ENCODE data around the gene CD36.

DNA sequence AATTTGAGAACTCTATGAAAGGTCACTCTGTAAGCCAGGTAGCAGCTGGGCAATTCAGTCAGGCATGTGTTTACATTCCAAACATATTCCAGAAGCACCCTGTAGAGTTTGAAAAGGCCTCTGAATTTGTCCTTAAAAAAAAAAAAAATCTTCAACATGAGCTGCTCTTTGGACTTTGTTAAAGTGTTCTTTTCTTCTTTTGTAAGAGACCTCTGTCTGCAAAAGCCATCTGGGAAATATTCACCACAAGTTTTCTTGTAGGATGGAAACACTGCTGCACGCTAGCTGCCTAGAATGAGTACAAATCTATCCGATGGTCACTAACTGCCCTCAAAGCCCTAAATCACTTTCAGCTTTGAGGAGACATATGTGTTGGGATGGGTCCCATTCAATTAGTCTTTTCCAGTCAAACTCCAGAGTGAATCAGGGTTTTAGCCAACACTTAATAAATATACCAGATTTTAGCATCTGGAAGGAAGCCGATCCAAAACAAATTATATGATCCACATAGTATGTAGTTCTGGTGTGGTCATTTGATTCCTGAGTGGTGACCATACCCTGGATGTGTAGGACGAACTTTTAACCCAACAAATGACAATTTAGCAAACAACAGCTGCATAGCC, 85.9 kb downstream of the CD36 start:
- TF ChIP-seq, protein P1, sequence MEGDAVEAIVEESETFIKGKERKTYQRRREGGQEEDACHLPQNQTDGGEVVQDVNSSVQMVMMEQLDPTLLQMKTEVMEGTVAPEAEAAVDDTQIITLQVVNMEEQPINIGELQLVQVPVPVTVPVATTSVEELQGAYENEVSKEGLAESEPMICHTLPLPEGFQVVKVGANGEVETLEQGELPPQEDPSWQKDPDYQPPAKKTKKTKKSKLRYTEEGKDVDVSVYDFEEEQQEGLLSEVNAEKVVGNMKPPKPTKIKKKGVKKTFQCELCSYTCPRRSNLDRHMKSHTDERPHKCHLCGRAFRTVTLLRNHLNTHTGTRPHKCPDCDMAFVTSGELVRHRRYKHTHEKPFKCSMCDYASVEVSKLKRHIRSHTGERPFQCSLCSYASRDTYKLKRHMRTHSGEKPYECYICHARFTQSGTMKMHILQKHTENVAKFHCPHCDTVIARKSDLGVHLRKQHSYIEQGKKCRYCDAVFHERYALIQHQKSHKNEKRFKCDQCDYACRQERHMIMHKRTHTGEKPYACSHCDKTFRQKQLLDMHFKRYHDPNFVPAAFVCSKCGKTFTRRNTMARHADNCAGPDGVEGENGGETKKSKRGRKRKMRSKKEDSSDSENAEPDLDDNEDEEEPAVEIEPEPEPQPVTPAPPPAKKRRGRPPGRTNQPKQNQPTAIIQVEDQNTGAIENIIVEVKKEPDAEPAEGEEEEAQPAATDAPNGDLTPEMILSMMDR (IDR thresholded peaks at IDR 0.05; ENCODE audit: low read length), result no peak
- no peak for TF ChIP-seq EZH2 (optimal IDR thresholded peaks at IDR 0.05; ENCODE audit: low read depth, low read length)

All from MM.1S (cell line).